Measurements from ENCODE around the gene WNT7A. TPM values are rescaled to one million over a fixed set of nuclear protein-coding genes. Genes with fewer than 3 reads are reported as not detected.

WNT7A gene
- total RNA-seq, 2 donors from 2014 or later: 0.11 TPM; not detected in 1

GRCh38 chr3:13834258-13835035, 45.4 kb downstream of the WNT7A start:
- 80% methylated on average over 14 of the region's 14 CpGs for WGBS
- no peak for DNase-seq (ENCODE audit: low spot score)
- no peaks in the 10 kb centered on the region for H3K36me3 ChIP-seq

DNA sequence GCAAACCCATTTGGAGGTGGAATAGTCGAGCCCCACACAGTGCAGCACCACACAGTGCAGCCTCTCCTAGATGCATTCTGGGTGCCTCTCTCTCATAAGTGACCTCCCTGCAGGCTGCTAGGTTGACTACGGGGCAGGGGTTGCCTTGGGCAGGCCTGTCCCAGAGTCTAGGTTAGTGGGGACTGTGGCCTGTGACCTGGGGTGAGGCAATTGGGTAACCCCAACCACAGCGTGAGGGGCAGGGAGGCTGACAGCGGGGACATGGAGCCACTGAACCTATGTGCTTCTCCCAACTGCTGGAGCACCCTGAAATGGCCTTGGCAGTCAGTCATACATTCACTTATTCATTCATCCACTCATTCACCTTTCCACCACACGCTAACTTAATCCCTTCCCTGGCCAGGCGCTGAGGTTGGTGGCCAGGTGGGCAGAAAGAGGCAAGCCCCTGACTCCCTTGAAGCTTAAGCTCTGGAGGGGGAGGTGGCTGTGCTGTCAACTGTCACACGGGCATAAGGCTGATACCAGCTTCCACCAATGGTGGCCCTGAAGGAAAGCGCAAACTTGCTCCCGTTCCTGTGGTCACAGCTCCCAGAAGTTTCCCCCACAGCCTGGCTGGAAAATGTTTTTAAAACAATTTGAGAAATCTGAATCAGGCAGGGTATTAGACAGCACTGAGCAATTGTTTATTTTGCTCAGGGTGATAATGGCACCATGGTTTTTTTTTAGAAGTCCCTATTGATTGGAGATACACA, 46.2 kb downstream of the WNT7A start:
- Histone ChIP-seq H3K4me3 (no peak overlapping the region), H3K27ac (no peak overlapping the region), H3K36me3 (no peaks in the 10 kb centered on the region), H3K4me1 (replicated peaks) (no peaks in the 10 kb centered on the region), H3K9me3 (no peaks in the 10 kb centered on the region), H3K27me3 (replicated peaks; ENCODE audit: insufficient read depth) (no peaks in the 10 kb centered on the region)
- no peak for DNase-seq (ENCODE audit: low spot score)
- 87% methylated on average over 9 of the region's 9 CpGs for WGBS
- intact Hi-C loops (cut with DNase I): no loop called here
- TF ChIP-seq, protein P1, sequence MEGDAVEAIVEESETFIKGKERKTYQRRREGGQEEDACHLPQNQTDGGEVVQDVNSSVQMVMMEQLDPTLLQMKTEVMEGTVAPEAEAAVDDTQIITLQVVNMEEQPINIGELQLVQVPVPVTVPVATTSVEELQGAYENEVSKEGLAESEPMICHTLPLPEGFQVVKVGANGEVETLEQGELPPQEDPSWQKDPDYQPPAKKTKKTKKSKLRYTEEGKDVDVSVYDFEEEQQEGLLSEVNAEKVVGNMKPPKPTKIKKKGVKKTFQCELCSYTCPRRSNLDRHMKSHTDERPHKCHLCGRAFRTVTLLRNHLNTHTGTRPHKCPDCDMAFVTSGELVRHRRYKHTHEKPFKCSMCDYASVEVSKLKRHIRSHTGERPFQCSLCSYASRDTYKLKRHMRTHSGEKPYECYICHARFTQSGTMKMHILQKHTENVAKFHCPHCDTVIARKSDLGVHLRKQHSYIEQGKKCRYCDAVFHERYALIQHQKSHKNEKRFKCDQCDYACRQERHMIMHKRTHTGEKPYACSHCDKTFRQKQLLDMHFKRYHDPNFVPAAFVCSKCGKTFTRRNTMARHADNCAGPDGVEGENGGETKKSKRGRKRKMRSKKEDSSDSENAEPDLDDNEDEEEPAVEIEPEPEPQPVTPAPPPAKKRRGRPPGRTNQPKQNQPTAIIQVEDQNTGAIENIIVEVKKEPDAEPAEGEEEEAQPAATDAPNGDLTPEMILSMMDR (IDR thresholded peaks at IDR 0.05): no peak
- TF ChIP-seq POLR2AphosphoS5 (IDR thresholded peaks at IDR 0.05) (no peak), POLR2A (IDR thresholded peaks at IDR 0.05) (no peak)

More at GRCh38 chr3:13834258-13835035, 45.4 kb downstream of the WNT7A start:
- Histone ChIP-seq H3K4me3 (no peak overlapping the region), H3K4me1 (replicated peaks) (no peaks in the 10 kb centered on the region), H3K27ac (no peak overlapping the region), H3K27me3 (replicated peaks; ENCODE audit: insufficient read depth) (no peaks in the 10 kb centered on the region), H3K9me3 (no peaks in the 10 kb centered on the region)
- TF ChIP-seq POLR2AphosphoS5 (IDR thresholded peaks at IDR 0.05): no peak
- no peak for TF ChIP-seq POLR2A (IDR thresholded peaks at IDR 0.05)
- TF ChIP-seq, protein P1 (IDR thresholded peaks at IDR 0.05): no peak
- intact Hi-C loops (cut with DNase I): no loop called here

DNA sequence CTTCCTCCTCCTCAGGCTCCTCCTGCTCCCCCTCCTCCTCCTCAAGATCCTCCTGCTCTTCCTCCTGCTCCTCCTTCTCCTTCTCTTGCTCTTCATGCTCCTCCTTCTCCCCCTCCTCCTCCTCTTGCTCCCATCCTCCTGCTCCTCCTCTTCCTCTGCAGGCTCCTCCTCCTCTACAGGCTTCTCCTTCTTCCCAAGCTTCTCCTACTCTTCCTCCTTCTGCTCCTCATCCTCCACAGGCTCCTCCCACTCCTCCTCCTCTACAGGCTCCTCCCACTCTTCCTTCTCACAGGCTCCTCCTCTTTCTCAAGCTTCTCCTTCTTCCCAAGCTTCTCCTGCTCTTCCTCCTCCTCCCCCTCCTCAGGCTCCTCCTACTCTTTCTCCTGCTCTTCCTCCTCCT, 47.7 kb downstream of the WNT7A start:
- no peaks in the 10 kb centered on the region for H3K36me3 ChIP-seq
- H3K9me3 ChIP-seq: no peaks in the 10 kb centered on the region
- no peak overlapping the region for H3K4me3 ChIP-seq
- intact Hi-C loops (cut with DNase I): no loop called here
- no peak overlapping the region for H3K27ac ChIP-seq
- H3K4me1 ChIP-seq (replicated peaks): no peaks in the 10 kb centered on the region
- H3K27me3 ChIP-seq (replicated peaks; ENCODE audit: insufficient read depth): no peaks in the 10 kb centered on the region
- TF ChIP-seq, protein P1 (IDR thresholded peaks at IDR 0.05): no peak
- TF ChIP-seq POLR2A (IDR thresholded peaks at IDR 0.05) (no peak), POLR2AphosphoS5 (IDR thresholded peaks at IDR 0.05) (no peak)
- DNase-seq (ENCODE audit: low spot score): no peak

GRCh38 chr3:13831386-13831996, 48.4 kb downstream of the WNT7A start:
- Histone ChIP-seq H3K27ac (no peak overlapping the region), H3K4me1 (replicated peaks) (no peaks in the 10 kb centered on the region), H3K27me3 (replicated peaks; ENCODE audit: insufficient read depth) (no peaks in the 10 kb centered on the region), H3K9me3 (no peaks in the 10 kb centered on the region), H3K4me3 (no peak overlapping the region), H3K36me3 (no peaks in the 10 kb centered on the region)
- 88% methylated on average over 8 of the region's 8 CpGs for WGBS
- no peak for DNase-seq (ENCODE audit: low spot score)
- intact Hi-C loops (cut with DNase I): no loop called here
- TF ChIP-seq POLR2AphosphoS5 (IDR thresholded peaks at IDR 0.05): no peak
- no peak for TF ChIP-seq POLR2A (IDR thresholded peaks at IDR 0.05)
- TF ChIP-seq, protein P1 (IDR thresholded peaks at IDR 0.05): no peak

Measured in prostate gland (tissue), 2 donors.